Stimulated activated CD4-positive, alpha-beta T cell treated with anti-CD3 and anti-CD28 coated beads, Interleukin-12 subunit alpha, Interleukin-12 subunit beta, amount 100 ng/mL, for 24 hours (primary cell): ENCODE results near the gene NUDT13.

Source experiments
- DNase-seq, 2 experiments: peaks; one replicate each; pipeline ENCODE4 v3.0.0-alpha.2; 2020; ENCODE audit warnings: low read depth in 2 of 2

The NUDT13 gene

GRCh38 chr10:73110345-73110849 lies at the start of gene NUDT13:
Gene NUDT13 (plus strand): TSS chr10:73110455. CDS start chr10:73114366, 3,911 bp downstream.
- DNase-seq = peak; percentile 16 to 35

DNA sequence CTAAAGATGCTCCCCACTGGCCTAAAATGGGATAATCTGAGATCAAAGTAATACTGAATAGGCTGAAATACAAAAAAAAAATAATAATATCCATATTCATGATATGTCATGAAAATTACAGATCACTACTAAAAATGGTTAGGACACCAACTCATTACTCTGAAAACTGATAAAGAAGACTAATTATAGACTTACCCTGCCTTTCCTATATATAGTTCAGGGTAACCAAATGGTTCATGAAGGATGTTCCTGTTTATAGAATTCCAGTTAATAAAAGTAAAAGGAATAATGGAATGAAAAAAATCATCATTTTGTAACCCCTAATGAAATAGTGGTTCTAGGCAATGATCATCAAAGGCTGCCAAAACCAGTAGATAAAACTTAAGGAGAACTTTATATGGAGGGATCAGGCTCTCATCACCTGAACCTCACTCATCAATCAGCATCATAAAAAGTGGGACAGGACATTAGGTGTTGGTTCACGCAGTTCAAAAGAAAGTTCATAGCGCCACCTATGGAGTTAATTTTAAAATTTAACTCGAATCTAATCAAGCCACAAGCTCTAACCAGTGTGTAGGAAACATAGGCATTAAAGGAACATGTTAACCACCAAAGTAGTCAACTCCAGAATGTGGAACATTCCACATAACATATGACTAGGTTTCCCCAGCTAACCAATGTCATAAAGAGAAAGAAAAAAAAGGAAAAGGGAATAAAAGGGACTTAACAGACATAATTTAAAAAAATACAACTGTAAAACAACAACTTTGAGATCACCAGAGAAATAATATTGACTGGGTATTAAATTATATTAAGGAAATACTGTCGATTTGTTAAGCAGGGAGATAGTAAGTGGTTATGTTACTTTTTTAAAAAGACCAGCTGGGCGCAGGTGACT lies 49.3 kb upstream of the NUDT13 start:
- DNase-seq = no peak

DNA sequence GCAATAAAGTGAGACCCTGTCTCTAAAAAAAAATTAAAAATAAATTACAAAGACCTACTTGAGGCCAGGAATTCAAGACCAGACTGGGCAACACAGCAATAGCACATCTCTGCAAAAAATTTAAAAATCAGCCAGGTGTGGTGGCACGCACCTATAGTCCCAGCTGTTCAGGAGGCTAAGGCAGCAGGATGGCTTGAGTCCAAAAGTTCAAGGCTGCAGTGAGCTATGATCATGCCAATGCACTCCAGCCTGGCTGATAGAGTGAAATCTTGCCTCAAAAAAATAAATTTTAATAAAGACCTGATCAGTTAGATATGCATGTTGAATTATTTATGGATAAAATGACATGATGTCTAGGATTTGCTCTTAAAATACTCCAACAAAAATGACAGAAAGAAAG lies 48.5 kb upstream of the NUDT13 start:
- DNase-seq = no peak

GRCh38 chr10:73065441-73065840 lies 44.8 kb upstream of the NUDT13 start:
- DNase-seq = no peak

DNA sequence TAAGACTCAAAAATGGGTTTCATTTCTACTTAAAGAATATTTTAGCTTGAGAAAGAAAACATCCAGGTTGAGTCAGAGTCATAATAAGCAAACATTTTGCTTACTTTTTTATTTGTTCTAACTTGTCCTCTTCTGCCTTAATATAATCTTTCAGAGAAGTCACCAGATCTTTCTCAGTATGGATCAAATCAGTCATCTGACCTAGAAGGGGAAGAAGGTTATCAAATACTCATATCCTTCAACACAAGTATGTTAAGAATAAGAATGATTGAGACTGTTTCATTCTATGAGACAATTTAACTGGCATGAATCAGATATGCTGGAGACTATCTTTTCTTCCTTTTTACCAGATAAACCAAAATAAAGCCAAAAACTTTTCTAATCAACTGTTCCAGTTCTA lies 36.6 kb upstream of the NUDT13 start:
- no peak for DNase-seq

GRCh38 chr10:73075829-73076228 lies 34.4 kb upstream of the NUDT13 start:
- DNase-seq = no peak

GRCh38 chr10:73076360-73077183 lies 33.7 kb upstream of the NUDT13 start:
- DNase-seq = no peak

DNA sequence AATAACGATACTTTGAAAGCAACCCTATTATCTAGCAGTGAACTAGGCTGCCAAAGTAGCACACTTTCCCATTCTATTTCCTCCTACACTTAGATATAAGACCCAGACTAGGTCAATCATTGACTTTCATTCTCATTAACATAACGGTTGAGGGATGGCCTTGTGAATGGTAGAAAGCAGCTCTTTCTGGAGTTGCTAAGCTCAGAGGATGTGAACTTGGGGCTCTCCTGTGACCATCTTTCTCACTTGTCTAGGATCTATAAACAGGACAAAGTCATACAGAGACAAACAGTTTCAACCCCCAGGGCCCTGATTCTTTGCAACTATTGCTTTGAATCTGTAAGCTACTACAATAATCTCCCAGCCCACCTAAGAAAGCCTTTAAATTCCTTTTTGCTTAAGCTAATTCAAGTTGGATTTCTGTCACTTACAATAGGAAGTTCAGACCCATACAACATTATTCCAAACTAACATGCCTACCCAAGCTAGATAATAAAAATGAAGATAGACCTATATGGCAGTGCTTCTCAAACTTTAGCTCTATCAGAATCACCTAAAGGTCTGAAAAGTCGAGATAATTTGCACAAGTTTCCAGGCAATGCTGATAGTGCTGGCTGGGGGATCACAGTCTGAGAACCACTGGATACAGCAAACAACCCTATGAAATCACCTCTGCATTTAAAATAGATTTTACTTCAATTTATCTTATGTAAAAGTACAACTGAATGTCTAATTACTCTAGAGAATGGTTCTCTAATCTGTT lies 30.3 kb upstream of the NUDT13 start:
- DNase-seq = no peak

DNA sequence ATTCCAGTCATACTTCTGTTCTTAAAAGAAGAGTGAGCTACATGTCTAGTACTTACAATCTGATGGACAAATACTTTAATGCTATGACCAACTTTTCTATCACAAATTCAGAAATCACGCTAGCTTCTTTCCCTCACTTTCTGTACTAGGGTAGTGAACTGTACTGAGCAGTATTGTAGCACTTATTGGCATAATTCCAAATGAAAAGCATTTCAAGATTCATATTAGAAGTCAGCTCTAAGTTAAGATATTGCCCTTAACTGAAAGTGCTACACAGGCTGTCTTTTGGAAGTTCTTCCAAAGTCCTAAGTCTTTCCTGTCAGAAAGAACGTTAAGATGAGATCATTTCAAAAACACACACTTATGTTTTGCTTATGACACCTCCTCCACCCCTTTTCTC lies 27.0 kb upstream of the NUDT13 start:
- no peak for DNase-seq

DNA sequence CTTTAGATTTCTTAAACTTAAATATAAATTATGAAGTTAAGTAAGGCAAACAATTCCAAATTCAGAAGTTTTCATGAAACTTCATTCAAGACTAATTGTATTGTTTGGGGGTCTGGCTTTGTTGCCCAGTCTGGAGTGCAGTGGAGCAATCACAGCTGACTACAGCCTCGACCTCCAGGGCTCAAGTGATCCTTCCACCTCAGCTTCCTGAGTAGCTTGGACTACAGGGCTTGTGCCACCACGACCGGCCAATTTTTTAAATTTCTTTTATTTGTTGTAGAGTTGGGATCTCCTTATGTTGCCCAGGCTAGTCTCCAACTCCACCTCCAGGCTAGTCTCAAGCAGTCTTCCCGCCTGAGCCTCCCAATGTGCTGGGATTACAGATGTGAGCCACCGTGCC lies 26.0 kb upstream of the NUDT13 start:
- no peak for DNase-seq

DNA sequence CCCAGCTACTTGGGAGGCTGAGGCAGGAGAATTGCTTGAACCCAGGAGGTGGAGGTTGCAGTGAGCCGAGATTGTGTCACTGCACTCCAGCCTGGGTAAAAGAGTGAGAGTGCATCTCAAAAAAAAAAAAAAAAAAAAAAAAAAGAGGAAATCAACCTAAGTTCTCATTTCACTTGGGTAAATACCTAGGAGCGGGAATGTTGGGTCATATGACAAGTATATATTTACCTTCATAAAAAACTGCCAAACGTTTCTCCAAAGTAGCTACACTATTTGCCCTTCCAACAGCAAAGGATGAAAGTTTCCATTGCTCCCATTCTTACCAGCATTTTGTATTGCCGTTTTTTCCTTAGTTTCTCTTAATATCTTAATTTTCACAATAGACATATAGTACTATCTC lies 23.4 kb upstream of the NUDT13 start:
- DNase-seq = no peak

DNA sequence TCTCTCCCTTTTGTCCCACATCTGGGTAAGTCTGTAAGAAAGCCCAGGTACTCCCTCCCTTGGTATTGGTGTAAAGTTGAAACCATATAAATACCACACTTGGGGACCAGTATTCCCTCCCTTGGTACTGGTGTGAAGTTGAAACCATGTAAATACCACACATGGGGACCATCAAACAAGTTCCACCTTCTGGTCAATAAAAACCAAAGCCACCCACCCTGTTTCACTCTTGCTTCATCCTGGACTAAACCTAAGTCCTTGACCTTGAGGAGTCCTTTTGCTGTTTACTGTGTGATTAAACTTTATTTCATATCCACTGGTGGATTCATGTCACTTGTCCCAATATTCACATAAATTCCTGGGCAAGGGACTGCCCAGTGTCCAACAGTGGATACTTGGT lies 22.0 kb upstream of the NUDT13 start:
- DNase-seq = no peak

DNA sequence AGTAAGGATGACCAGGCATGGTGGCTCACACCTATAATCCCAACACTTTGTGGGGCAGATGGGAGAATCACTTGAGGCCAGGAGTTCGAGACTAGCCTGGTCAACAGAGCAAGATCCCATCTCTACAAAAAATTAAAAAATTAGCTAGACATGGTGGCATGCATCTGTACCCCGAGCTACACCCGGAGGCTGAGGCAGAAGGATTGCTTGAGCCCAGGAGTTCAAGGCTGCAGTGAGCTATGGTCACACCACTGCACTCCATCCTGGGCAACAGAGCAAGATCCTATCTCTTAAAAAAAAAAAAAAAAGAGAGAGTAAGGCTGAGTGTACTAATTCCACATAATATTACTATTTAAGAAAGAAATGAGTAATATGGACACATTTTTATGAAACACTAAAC lies 17.4 kb upstream of the NUDT13 start:
- DNase-seq = no peak

- DNase-seq = no peak
Measured at GRCh38 chr10:73093922-73094850, 16.1 kb upstream of the NUDT13 start.

GRCh38 chr10:73094986-73095480 lies 15.2 kb upstream of the NUDT13 start:
- DNase-seq = no peak

GRCh38 chr10:73095481-73096021 lies 14.7 kb upstream of the NUDT13 start:
- peak in 1 of 2 experiments; percentile 33 for DNase-seq

DNA sequence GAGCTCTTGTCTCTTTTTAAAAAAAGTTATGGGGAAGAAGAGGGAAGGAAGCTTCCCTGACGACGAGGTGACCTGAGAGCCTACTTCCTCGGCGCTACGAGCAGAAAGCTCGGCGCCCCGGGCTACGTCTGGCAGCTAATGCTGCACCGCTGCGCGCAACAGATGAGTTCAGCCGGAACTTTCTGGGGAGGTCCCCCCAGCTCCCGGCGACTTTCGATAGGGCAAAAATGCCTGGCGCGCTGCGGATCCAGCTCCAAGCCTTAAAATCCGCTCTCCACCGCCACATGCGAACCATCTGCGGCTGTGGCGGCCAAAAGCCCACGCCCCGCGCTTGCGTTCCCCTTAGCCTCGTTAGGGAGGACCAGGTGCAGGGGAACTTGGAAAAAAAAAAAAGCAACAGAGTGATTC lies 14.2 kb upstream of the NUDT13 start:
- DNase-seq = peak; percentile 56 to 58

GRCh38 chr10:73096449-73097304 lies 13.6 kb upstream of the NUDT13 start, which contains the start of gene P4HA1:
Gene P4HA1 (minus strand): TSS chr10:73096866. CDS start chr10:73074883, 21,983 bp downstream.
- peak; percentile 96 to 98 for DNase-seq

DNA sequence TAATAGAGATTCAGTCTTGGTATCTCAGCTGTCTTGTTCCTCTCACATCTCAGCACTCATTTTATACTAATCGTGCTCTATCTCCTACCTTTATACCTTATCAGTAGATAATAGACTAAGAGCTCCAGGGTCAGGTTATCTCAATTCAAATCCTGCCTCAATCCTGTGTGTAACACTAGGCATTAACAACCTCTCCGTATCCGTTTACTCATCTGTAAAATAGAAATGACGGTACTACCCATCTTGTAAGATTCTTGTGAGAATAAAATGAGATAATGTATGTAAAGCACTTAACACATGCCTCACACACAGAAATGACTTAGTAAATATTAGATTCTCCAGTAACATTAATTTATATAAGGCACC lies 13.0 kb upstream of the NUDT13 start:
- DNase-seq = no peak
